Caco-2 (cell line): ENCODE results near the gene CHI3L2. TPM values are rescaled to one million over a fixed set of nuclear protein-coding genes. Genes with fewer than 3 reads are reported as not detected.

Experiments
- Bru-seq: library from RNA; stranded (reverse); fragments of 400-500 nt; gene quantifications from one replicate; lab custom pipeline; 2021; lab: Mats Ljungman, UMichigan
- BruChase-seq, 2 experiments: library from RNA; stranded (reverse); fragments of 400-500 nt; gene quantifications; one replicate each; lab custom pipeline; 2021; lab: Mats Ljungman, UMichigan
- BruUV-seq: library from RNA; stranded (reverse); fragments of 400-500 nt; replicated peaks from 2 replicates; lab custom pipeline; 2021; lab: Mats Ljungman, UMichigan
- CTCF ChIA-PET: fragments of 300-600 bp; sonication (Branson Sonifier 250); formaldehyde crosslinking; loops from one replicate; lab custom pipeline; 2022; ENCODE audit warnings: antibody characterized with exemption; lab: Charles Lee
- POLR2A ChIA-PET: fragments of 300-600 bp; sonication (Branson Sonifier 250); formaldehyde crosslinking; loops from one replicate; lab custom pipeline; 2022; ENCODE audit warnings: antibody characterized with exemption; lab: Charles Lee
- DNase-seq, 2 experiments: peaks; one replicate each; pipeline versions ENCODE4 v3.0.0 to v3.0.0-alpha.2; 2020 to 2022
- H3K27me3 ChIP-seq: replicated peaks from 2 replicates; pipeline ENCODE4 v1.6.0; 2011; ENCODE audit warnings: low read length; ENCODE audit not compliant: control insufficient read depth, insufficient read depth
- H3K36me3 ChIP-seq: 2 replicates; pipeline ENCODE4 v1.5.1; 2011; ENCODE audit warnings: low read length; ENCODE audit not compliant: control insufficient read depth, insufficient read depth
- H3K4me1 ChIP-seq: fragments of 250-450 bp; sonication (Bioruptor Pico); 2 replicates; pipeline ENCODE4 v1.5.1; 2020; ENCODE audit warnings: mild to moderate bottlenecking
- H3K4me3 ChIP-seq: 2 replicates; pipeline ENCODE4 v1.5.1; 2011; ENCODE audit warnings: low read depth, mild to moderate bottlenecking, control low read depth, low read length
- H3K9me3 ChIP-seq: fragments of 250-450 bp; sonication (Bioruptor Pico); 2 replicates; pipeline ENCODE4 v1.5.1; 2020; ENCODE audit warnings: mild to moderate bottlenecking, moderate library complexity
- H3K27ac Mint-ChIP-seq: one replicate; pipeline ENCODE4 v1.8.0; 2022; ENCODE audit warnings: mixed read lengths; ENCODE audit not compliant: unreplicated experiment
- H3K27me3 Mint-ChIP-seq: one replicate; pipeline ENCODE4 v1.8.0; 2022; ENCODE audit warnings: mixed read lengths; ENCODE audit not compliant: insufficient read depth, unreplicated experiment
- H3K36me3 Mint-ChIP-seq: one replicate; pipeline ENCODE4 v1.8.0; 2022; ENCODE audit warnings: mild to moderate bottlenecking, mixed read lengths; ENCODE audit not compliant: insufficient read depth, unreplicated experiment
- H3K4me1 Mint-ChIP-seq: one replicate; pipeline ENCODE4 v1.8.0; 2022; ENCODE audit warnings: low read depth, mixed read lengths; ENCODE audit not compliant: unreplicated experiment
- H3K4me3 Mint-ChIP-seq: one replicate; pipeline ENCODE4 v1.8.0; 2022; ENCODE audit warnings: mild to moderate bottlenecking, moderate library complexity, mixed read lengths; ENCODE audit not compliant: unreplicated experiment
- H3K9me3 Mint-ChIP-seq: one replicate; pipeline ENCODE4 v1.8.0; 2022; ENCODE audit warnings: mixed read lengths; ENCODE audit not compliant: unreplicated experiment
- CTCF ChIP-seq, 2 experiments: fragments of 200-600 bp in 1 of 2; IDR thresholded peaks; 1 replicate in 1 of 2; 2 replicates in 1 of 2; pipeline versions ENCODE4 v1.5.1 to v1.8.0; 2011 to 2022; ENCODE audit warnings: antibody characterized with exemption in 1 of 2, control low read depth in 1 of 2, inconsistent platforms in 1 of 2, low read depth in 1 of 2, low read length in 1 of 2, mild to moderate bottlenecking in 1 of 2, moderate library complexity in 1 of 2; ENCODE audit not compliant: insufficient read depth in 1 of 2, severe bottlenecking in 1 of 2, unreplicated experiment in 1 of 2
- intact Hi-C: fragments of 100-400 bp; cut with micrococcal nuclease; formaldehyde crosslinking; loops from one replicate; pipeline ENCODE4 v1.10.0; 2022; ENCODE audit not compliant: unreplicated experiment
- long read RNA-seq: library from polyadenylated mRNA; stranded (forward); transcript quantifications from one replicate; pipeline ENCODE4 v2.0.0, GENCODE V29; 2022
- total RNA-seq: library from RNA; stranded (reverse); gene quantifications from 2 replicates; pipeline ENCODE4 v1.2.3, GENCODE V29; 2022

Gene CHI3L2
- total RNA-seq = not detected in 2 replicates
- Bru-seq, nascent RNA = percentile 17 among the genes with signal in this experiment
- percentile 13 among the genes with signal in this experiment for BruChase-seq, experiment 1, labeled RNA remaining after a 2-hour chase
- percentile 16 among the genes with signal in this experiment for BruChase-seq, experiment 2, labeled RNA remaining after a 6-hour chase
- long read RNA-seq, partial matches to known transcripts = 0 of 2 reads
- long read RNA-seq, other reads (novel, unspliced or antisense) = 2 of 2 reads

GRCh38 chr1:111227434-111227833 is at the start of gene CHI3L2:
TSS of gene CHI3L2 (plus strand) at chr1:111227713. CDS start at chr1:111227730, 17 bp downstream.
- TF ChIP-seq CTCF (IDR thresholded peaks at IDR 0.05; ENCODE audit: insufficient read depth in 1 of 2, low read depth in 1 of 2, low read length in 1 of 2, severe bottlenecking in 1 of 2, unreplicated experiment in 1 of 2) = no peak
- no peak within 1 kb of the TSS for H3K27ac Mint-ChIP-seq
- H3K9me3 Mint-ChIP-seq = no peaks in the 10 kb centered on the region
- Histone ChIP-seq H3K27me3 (no peaks in the 10 kb centered on the region), H3K36me3 (no peaks in the 10 kb centered on the region), H3K9me3 (no peaks in the 10 kb centered on the region), H3K4me1 (peaks cover 11% of the 10 kb centered on the region; the same call in 1 of the 2 replicates), H3K4me3 (no peak within 1 kb of the TSS)
- BruUV-seq = no TSS peak
- no peak for DNase-seq
- intact Hi-C loops = no loop called here
- H3K4me3 Mint-ChIP-seq = no peak within 1 kb of the TSS
- ChIA-PET POLR2A (no interaction called here), CTCF (no interaction called here)
- no peaks in the 10 kb centered on the region for H3K27me3 Mint-ChIP-seq
- H3K4me1 Mint-ChIP-seq = peaks cover 6% of the 10 kb centered on the region
- H3K36me3 Mint-ChIP-seq = peaks cover 5% of the 10 kb centered on the region

- TF ChIP-seq CTCF (IDR thresholded peaks at IDR 0.05; ENCODE audit: insufficient read depth in 1 of 2, low read depth in 1 of 2, low read length in 1 of 2, severe bottlenecking in 1 of 2, unreplicated experiment in 1 of 2) = no peak
- Mint-ChIP-seq H3K27me3 (no peaks in the 10 kb centered on the region), H3K27ac (no peak overlapping the region), H3K4me3 (no peak overlapping the region), H3K9me3 (no peaks in the 10 kb centered on the region), H3K4me1 (no peaks in the 10 kb centered on the region), H3K36me3 (peaks cover 30% of the 10 kb centered on the region)
- Histone ChIP-seq H3K4me1 (no peaks in the 10 kb centered on the region), H3K9me3 (no peaks in the 10 kb centered on the region), H3K36me3 (no peaks in the 10 kb centered on the region), H3K27me3 (no peaks in the 10 kb centered on the region), H3K4me3 (no peak overlapping the region)
- ChIA-PET POLR2A (no interaction called here), CTCF (no interaction called here)
- BruUV-seq = no TSS peak
- DNase-seq = no peak
- intact Hi-C loops = no loop called here
These were observed 47.5 kb upstream of the CHI3L2 start for GRCh38 chr1:111179968-111180533.

- intact Hi-C loops = no loop called here
- H3K36me3 Mint-ChIP-seq = peaks cover 33% of the 10 kb centered on the region
- DNase-seq = no peak
- no peaks in the 10 kb centered on the region for H3K4me1 Mint-ChIP-seq
- no TSS peak for BruUV-seq
- no peaks in the 10 kb centered on the region for H3K4me1 ChIP-seq
- no peak overlapping the region for H3K4me3 Mint-ChIP-seq
- no peaks in the 10 kb centered on the region for H3K9me3 Mint-ChIP-seq
- TF ChIP-seq CTCF (IDR thresholded peaks at IDR 0.05; ENCODE audit: insufficient read depth in 1 of 2, low read depth in 1 of 2, low read length in 1 of 2, severe bottlenecking in 1 of 2, unreplicated experiment in 1 of 2) = no peak
- H3K27ac Mint-ChIP-seq = no peak overlapping the region
- H3K4me3 ChIP-seq = no peak overlapping the region
- no peaks in the 10 kb centered on the region for H3K27me3 ChIP-seq
- H3K9me3 ChIP-seq = no peaks in the 10 kb centered on the region
- H3K27me3 Mint-ChIP-seq = no peaks in the 10 kb centered on the region
- ChIA-PET CTCF (no interaction called here), POLR2A (no interaction called here)
- H3K36me3 ChIP-seq = no peaks in the 10 kb centered on the region
These were observed 45.5 kb upstream of the CHI3L2 start for GRCh38 chr1:111182052-111182451.
